Neural cell (in vitro differentiated cells): ENCODE results near the gene PIBF1. TPM values are rescaled to one million over a fixed set of nuclear protein-coding genes. Genes with fewer than 3 reads are reported as not detected.
A peak's percentile ranks its signal among the peaks of the same experiment; 100 is the strongest.
"Not testable (repeated sequence)": the region's sequence is repeated elsewhere in the genome, so short reads cannot be mapped to it uniquely, and the experiment has no call there.

Experiments used
- H2AFZ ChIP-seq: fragments of 200-600, 300-800 bp; sonication (generic), shearing (Covaris generic); 2 replicates; pipeline ENCODE4 v1.6.0; 2014; ENCODE audit warnings: low read depth, mild to moderate bottlenecking, antibody characterized with exemption, low read length, moderate library complexity
- H3F3A ChIP-seq: fragments of 200-600 bp; shearing (Covaris generic); 2 replicates; pipeline ENCODE4 v1.6.1; 2016; ENCODE audit warnings: mild to moderate bottlenecking, moderate library complexity, mixed read lengths, antibody characterized with exemption, low read length; ENCODE audit not compliant: insufficient read depth, poor library complexity, severe bottlenecking
- H3K27ac ChIP-seq: fragments of 200-600, 300-800 bp; sonication (generic), shearing (Covaris generic); 2 replicates; pipeline ENCODE4 v1.5.1; 2014; ENCODE audit warnings: mild to moderate bottlenecking, low read length, moderate library complexity
- H3K27me3 ChIP-seq: fragments of 300-800, 200-600 bp; sonication (generic), shearing (Covaris generic); 2 replicates; pipeline ENCODE4 v1.6.0; 2014; ENCODE audit warnings: mild to moderate bottlenecking, low read depth, low read length, moderate library complexity; ENCODE audit not compliant: insufficient read depth
- H3K36me3 ChIP-seq: fragments of 300-800, 200-600 bp; sonication (generic), shearing (Covaris generic); 2 replicates; pipeline ENCODE4 v1.5.1; 2014; ENCODE audit warnings: mild to moderate bottlenecking, antibody characterized with exemption, low read length, moderate library complexity; ENCODE audit not compliant: insufficient read depth
- H3K4me2 ChIP-seq: fragments of 300-800, 200-600 bp; sonication (generic), shearing (Covaris generic); 2 replicates; pipeline ENCODE4 v1.6.0; 2014; ENCODE audit warnings: mild to moderate bottlenecking, low read length
- H3K4me3 ChIP-seq: fragments of 300-800, 200-600 bp; sonication (generic), shearing (Covaris generic); 2 replicates; pipeline ENCODE4 v1.5.1; 2014; ENCODE audit warnings: mild to moderate bottlenecking, low read length, moderate library complexity
- H3K79me2 ChIP-seq: fragments of 200-600 bp; shearing (Covaris generic); replicated peaks from 2 replicates; pipeline ENCODE4 v1.6.0; 2014; ENCODE audit warnings: mild to moderate bottlenecking, low read length, moderate library complexity; ENCODE audit not compliant: insufficient read depth
- H3K9ac ChIP-seq: fragments of 300-800, 200-600 bp; sonication (generic), shearing (Covaris generic); 2 replicates; pipeline ENCODE4 v1.6.1; 2016; ENCODE audit warnings: mild to moderate bottlenecking, low read length, mixed read lengths
- H3K9me2 ChIP-seq: fragments of 200-600 bp; shearing (Covaris generic); 2 replicates; pipeline ENCODE4 v1.6.1; 2016; ENCODE audit warnings: mild to moderate bottlenecking, low read length, mixed read lengths; ENCODE audit not compliant: insufficient read depth
- H3K9me3 ChIP-seq: fragments of 200-600, 300-800 bp; sonication (generic), shearing (Covaris generic); 2 replicates; pipeline ENCODE4 v1.6.1; 2016; ENCODE audit warnings: mild to moderate bottlenecking, mixed run types, low read length, moderate library complexity, mixed read lengths
- H4K20me1 ChIP-seq: fragments of 200-600 bp; shearing (Covaris generic); 2 replicates; pipeline ENCODE4 v1.6.1; 2016; ENCODE audit warnings: mild to moderate bottlenecking, mixed run types; ENCODE audit not compliant: insufficient read depth
- CTCF ChIP-seq: fragments of 450-650 bp; IDR thresholded peaks from 2 replicates; pipeline ENCODE4 v1.5.1; 2014; ENCODE audit warnings: antibody characterized with exemption, mild to moderate bottlenecking, moderate library complexity; ENCODE audit not compliant: poor library complexity, severe bottlenecking
- EP300 ChIP-seq: fragments of 450-650 bp; conservative IDR thresholded peaks from 2 replicates; pipeline ENCODE4 v1.6.1; 2014; ENCODE audit warnings: antibody characterized with exemption, mild to moderate bottlenecking, moderate library complexity; ENCODE audit not compliant: poor library complexity, severe bottlenecking
- EZH2 ChIP-seq: fragments of 200-600, 300-800 bp; shearing (Covaris generic), sonication (generic); IDR thresholded peaks from 2 replicates; pipeline ENCODE4 v1.6.1; 2014; ENCODE audit warnings: antibody characterized with exemption, low read length, borderline replicate concordance, mild to moderate bottlenecking; ENCODE audit not compliant: insufficient read depth, poor library complexity, severe bottlenecking
- MXI1 ChIP-seq: fragments of 450-650 bp; conservative IDR thresholded peaks from 2 replicates; pipeline ENCODE4 v1.6.1; 2014; ENCODE audit warnings: antibody characterized with exemption, mild to moderate bottlenecking; ENCODE audit not compliant: poor library complexity, severe bottlenecking
- POLR2AphosphoS5 ChIP-seq: IDR thresholded peaks from 2 replicates; pipeline ENCODE4 v1.6.1; 2012
- RAD21 ChIP-seq: fragments of 450-650 bp; conservative IDR thresholded peaks from 2 replicates; pipeline ENCODE4 v1.6.1; 2014; ENCODE audit warnings: antibody characterized with exemption, mild to moderate bottlenecking, moderate library complexity
- REST ChIP-seq: IDR thresholded peaks from 2 replicates; pipeline ENCODE4 v1.6.1; 2012; ENCODE audit warnings: borderline replicate concordance
- SMC3 ChIP-seq: fragments of 450-650 bp; conservative IDR thresholded peaks from 2 replicates; pipeline ENCODE4 v1.6.1; 2014; ENCODE audit warnings: antibody characterized with exemption, mild to moderate bottlenecking, moderate library complexity; ENCODE audit not compliant: poor library complexity
- TAF1 ChIP-seq: IDR thresholded peaks from 2 replicates; pipeline ENCODE4 v1.6.1; 2012; ENCODE audit warnings: low read depth
- polyA plus RNA-seq: library from polyadenylated mRNA; depleted of rRNA; stranded (reverse); fragments of >200 nt; gene quantifications from 2 replicates; pipeline ENCODE4 v1.2.3, GENCODE V29; 2014

PIBF1 gene
- polyA plus RNA-seq, 1 donor from 2014 or later = 42.4 TPM

GRCh38 chr13:72839831-72840426 lies 58.0 kb downstream of the PIBF1 start:
- Histone ChIP-seq H3K9me3 (no peaks in the 10 kb centered on the region), H3F3A (no peaks in the 10 kb centered on the region), H3K27ac (no peak overlapping the region), H3K36me3 (no peaks in the 10 kb centered on the region), H3K9me2 (no peaks in the 10 kb centered on the region), H3K4me2 (no peak overlapping the region), H3K9ac (no peak overlapping the region), H3K4me3 (no peak overlapping the region), H2AFZ (no peak overlapping the region), H3K27me3 (no peaks in the 10 kb centered on the region), H4K20me1 (no peaks in the 10 kb centered on the region), H3K79me2 (no peaks in the 10 kb centered on the region)
- peak; percentile 79 for TF ChIP-seq SMC3
- TF ChIP-seq RAD21 = peak; percentile 73
- no peak for TF ChIP-seq POLR2AphosphoS5
- TF ChIP-seq REST = no peak
- no peak for TF ChIP-seq EP300
- TF ChIP-seq CTCF = peak; percentile 70
- TF ChIP-seq EZH2 = no peak
- no peak for TF ChIP-seq TAF1
- TF ChIP-seq MXI1 = no peak

DNA sequence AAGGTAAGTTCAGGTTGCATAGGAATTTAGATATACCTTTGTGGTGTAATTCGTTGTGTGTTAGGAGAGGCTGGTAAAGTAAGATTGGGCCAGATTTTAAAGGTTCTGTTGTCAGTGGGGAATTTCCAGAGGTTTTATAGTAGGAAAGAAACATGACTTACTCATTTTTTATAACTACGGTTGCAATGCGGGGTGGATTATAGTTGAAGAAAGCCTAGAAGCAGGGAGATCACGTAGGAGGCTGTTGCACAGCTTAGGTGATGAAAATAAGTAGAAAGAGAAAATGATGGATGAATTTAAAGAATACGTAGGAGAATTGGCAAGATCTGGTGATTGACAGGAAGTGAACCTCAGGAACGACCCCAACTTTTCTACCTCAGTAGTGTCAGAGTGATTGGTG lies 61.1 kb downstream of the PIBF1 start:
- H3K9ac ChIP-seq = no peak overlapping the region
- no peak overlapping the region for H3K4me2 ChIP-seq
- no peaks in the 10 kb centered on the region for H3F3A ChIP-seq
- no peak overlapping the region for H3K4me3 ChIP-seq
- no peaks in the 10 kb centered on the region for H3K27me3 ChIP-seq
- TF ChIP-seq REST = no peak
- no peaks in the 10 kb centered on the region for H4K20me1 ChIP-seq
- no peaks in the 10 kb centered on the region for H3K9me3 ChIP-seq
- no peak overlapping the region for H3K27ac ChIP-seq
- no peak overlapping the region for H2AFZ ChIP-seq
- no peaks in the 10 kb centered on the region for H3K79me2 ChIP-seq
- H3K9me2 ChIP-seq = no peaks in the 10 kb centered on the region
- no peaks in the 10 kb centered on the region for H3K36me3 ChIP-seq

- H3K27me3 ChIP-seq, H3K4me3 ChIP-seq, H3K36me3 ChIP-seq, H3K9me3 ChIP-seq, H3K27ac ChIP-seq, H3K9me2 ChIP-seq, H3K4me2 ChIP-seq, H3K79me2 ChIP-seq, H3K9ac ChIP-seq, H3F3A ChIP-seq, H2AFZ ChIP-seq, H4K20me1 ChIP-seq: not testable (repeated sequence)
Measured at GRCh38 chr13:72845148-72845547, 63.2 kb downstream of the PIBF1 start.
